C1 segment of cervical spinal cord (tissue), 14 donors: Measurements from ENCODE around the gene ATAT1.

Experiments used
- DNase-seq, 14 donors: peaks; one replicate each; lab custom pipeline; 2025; lab: John Stamatoyannopoulos, UW

ATAT1 gene

DNA sequence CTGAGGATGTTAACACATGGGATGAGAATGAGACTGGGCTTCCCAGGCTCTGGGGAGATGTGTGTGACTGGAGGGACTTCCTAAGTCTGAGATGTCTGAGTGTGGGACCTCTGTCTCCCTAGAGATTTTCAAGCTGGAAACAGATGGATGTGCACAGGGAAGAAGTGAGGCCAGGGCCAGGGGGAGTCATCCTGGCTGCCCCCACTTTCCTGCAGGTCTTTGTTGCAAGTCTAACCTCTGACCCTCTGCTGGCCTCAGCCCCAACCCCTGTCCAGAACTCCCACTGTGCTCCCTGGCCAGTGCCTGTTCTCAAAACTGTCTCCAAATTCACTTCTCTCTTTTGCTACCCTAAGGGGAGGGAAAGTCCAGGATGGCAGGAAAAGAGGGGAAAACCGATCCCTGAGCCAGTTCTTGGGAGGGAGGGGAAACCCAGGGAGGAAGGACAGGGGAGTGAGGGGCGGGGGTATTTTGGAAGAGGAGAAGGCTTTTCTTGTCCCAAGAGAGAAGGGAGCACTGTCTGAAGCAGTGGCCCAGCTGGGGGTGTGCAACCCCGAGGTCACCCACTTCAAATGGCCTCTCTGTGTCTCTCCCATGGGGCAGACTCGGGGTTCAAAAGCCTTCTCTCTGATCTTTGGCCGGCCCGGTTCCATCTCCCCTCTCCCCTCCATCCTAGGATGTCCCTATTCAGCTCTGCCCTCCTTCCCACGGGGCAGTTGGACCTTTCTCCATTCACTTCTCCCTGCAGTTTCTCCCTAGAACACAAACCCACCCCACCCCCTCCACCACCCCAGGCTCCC lies 56.7 kb downstream of the ATAT1 start:
- peak in 2 of 14 donors; percentile 18 to 25 for DNase-seq

DNA sequence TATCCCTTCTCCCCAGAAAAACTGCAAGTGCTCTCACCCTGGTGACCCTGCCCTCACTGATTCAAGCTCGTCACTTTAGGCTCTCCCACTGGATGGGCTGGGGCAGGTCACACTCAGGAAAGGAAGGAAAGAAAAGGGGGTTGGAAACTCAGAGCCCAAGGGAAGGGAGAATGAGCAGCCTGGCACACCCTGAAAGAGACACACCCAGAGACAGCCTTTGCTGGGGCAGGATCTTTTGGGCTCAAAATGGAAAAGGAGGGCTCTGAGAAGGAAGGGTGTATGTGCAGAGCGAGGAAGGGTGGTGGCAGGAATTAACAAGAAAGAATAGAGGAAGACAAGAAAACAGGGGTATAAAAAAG lies 57.3 kb downstream of the ATAT1 start:
- no peak for DNase-seq

DNA sequence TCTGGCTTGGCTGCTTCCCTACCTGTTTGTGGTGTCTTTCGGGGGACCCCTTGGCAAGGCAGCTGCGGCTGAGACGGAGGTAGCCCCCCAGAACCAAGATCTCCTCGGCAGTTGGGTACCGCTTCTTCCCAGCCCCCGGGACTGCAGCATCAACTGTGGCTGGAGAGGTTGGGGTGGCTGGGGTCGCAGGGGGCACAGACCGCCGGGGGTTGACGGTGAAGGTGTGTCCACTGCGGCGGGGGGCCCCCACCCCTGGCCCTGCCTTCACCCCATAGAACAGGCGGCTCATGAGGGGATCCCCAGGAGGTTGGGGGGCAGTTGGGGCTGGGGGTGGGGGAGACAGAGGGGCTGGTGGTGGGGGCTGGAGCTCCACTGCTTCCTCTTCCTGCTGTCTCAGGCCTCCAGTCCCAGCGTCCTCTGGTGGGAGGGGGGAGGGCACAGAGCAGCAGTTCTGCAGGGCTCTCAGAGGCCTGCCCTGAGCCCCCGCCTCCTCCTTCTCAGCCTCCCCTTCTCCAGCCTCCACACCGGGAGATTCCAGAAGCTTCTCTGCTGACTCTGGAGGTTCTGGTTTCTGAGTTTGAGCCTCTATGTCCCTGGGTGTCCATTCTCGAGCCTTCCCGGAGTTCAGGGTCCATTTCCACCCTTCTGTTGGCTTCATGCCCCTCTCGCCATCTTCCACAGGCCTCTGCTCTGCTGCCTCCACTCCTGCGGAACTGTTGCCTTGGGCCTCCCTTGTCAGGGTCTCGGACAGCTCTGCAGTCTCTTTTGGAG lies 57.9 kb downstream of the ATAT1 start:
- DNase-seq, result peak in 5 of 14 donors; percentile 6 to 56 (median 22)

GRCh38 chr6:30685157-30686008 lies 58.7 kb downstream of the ATAT1 start:
- no peak for DNase-seq

DNA sequence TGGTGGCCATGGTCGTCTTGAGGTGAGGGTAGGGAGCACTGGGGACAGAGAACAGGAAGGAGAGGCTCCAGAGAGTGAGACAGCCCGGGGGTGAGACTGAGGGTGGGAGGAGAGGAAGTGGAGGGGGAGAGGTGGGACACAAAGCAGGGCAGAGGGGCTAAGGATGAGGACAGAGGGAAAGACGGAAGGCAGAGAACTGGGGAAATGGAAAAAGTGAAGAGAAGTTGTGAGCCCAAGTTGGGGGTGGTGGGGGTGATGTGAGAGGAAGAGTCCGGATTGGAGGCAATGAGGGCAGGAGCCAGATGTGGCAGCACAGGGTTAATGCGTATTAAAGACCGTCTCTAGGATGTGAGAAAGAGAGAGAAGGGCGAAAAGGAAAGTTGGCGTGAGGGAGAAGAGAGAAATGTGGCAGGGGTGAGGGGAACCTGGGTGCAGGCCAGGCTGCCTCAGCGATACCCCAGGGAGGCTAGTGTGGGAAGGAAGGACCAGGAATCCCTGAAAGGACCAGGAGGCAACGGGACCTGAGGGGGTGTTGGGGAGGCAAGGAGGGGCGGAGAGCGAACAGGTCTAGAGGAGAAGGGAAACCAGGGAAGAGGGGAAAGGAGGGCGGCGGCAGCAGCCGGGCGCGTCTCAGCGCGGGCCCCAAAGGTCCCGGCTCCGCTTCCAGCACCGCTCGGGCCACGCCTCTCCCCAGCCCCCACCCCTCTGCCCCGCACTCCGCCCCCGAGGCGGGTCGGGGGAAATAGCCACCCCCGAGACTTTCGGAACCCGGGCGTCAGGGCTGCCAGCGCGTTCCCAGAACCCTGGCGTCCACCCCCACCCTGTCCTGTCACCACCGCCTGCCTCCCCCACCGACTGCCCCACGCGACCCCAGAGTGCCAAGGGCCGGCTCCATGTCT lies 59.6 kb downstream of the ATAT1 start, which contains the start of gene PPP1R18:
TSS of gene PPP1R18 (minus strand) at position 637 of the 899 bp plus-strand sequence. CDS start at position 10, 627 bp downstream.
- DNase-seq, result peak in 10 of 14 donors; percentile 25 to 82 (median 62)

- peak in 12 of 14 donors; percentile 27 to 88 (median 62) for DNase-seq
These were observed 60.4 kb downstream of the ATAT1 start for GRCh38 chr6:30686908-30687658.

DNA sequence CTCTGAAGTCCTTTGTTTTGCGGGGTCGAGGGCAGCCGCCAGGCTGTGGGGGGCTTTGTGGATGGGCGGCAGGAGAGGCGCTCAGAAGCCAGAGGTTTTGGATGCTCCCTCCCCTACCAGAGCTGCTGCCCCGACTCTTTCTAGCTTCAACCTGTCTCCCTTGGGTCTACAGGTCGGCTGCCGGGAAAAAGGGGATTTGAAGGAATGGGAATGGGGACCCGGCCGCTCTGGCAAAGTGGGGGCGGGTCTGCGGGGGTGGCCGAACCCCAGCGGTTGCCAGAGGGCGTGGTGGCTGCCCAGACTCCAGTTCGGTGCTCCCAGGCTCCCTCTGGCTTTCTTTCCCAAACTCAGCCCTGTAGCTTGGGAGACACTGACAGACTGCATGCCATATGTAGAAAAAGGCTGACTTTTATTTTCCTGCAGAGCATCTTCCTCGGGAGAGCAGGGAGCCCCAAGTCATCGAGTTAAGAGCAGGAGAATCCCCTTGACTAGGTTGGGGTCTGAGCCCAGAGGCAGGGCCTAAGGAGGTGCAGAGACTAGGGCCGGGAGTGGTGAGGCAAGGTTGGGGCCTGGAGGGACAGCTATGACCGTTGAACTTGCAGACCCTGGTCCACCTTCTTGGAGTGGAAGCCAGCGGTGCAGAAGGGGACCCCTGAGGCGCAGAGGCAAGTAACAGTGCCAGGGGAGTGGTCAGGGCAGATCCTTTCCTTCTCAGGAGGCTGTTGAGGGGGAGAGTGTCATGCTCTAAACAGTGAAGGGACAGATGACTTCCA lies 61.2 kb downstream of the ATAT1 start:
- peak in 1 of 14 donors; percentile 68 for DNase-seq

DNA sequence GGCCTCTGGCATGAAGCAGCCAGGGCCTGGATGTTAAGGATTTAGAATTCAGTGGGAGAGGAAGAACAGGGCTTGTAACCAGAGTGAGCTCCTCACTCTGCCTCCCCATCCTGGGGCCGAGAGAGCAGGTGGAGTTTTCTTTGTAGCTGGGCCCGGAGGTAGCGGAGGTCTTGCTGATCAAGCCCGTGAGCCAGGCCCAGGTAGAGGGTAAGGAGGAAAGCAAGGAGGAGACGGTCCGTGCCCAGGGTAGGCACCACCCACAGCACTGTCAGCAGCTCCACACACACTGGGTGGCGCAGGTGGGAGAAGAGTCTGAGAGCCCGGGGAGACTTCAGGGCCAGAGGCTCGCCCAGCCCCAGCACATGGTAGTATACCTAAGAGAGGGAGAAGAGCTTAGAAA lies 61.9 kb downstream of the ATAT1 start:
- DNase-seq, result no peak

DNA sequence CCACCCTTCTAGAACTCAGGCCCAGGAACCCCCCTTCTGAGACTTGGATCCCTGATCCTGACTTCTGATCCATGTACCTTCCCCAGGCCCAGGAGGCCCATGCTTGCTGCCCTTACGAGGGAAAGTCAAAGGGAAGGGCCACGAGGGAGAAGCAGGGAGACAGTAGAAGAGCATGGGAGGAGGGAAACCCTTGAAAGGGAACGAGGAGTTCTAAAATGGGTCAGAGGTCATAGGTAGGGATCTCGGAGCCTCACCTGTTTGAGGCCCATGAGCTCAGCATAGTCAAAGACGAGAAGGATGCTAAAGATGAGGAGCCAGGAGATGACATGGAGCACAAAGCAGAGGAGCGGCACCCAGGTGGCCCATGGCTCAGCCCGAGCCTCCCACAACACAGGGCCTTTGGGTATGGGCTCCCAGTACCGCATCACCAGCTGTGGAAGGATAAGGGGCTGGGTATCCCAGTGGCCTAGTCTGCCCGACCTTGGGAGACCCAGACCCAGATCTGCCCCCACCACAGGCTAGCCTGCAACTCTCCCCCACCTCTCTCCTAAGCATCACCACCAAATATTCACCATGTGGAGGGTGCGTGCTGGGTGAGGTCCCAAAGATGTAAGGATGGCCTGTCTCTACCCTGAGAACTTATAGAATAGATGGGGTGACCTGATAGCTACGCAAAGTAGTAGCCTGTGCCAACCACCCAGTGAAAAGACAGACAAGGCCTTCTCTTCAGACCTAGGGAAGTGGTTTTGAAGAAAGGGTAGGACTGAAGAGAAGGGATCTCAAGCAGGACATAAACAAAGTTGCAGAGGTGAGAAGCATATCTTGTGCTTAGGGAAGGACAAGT lies 62.6 kb downstream of the ATAT1 start:
- DNase-seq, result no peak

GRCh38 chr6:30689985-30690384 lies 63.3 kb downstream of the ATAT1 start:
- DNase-seq, result no peak

DNA sequence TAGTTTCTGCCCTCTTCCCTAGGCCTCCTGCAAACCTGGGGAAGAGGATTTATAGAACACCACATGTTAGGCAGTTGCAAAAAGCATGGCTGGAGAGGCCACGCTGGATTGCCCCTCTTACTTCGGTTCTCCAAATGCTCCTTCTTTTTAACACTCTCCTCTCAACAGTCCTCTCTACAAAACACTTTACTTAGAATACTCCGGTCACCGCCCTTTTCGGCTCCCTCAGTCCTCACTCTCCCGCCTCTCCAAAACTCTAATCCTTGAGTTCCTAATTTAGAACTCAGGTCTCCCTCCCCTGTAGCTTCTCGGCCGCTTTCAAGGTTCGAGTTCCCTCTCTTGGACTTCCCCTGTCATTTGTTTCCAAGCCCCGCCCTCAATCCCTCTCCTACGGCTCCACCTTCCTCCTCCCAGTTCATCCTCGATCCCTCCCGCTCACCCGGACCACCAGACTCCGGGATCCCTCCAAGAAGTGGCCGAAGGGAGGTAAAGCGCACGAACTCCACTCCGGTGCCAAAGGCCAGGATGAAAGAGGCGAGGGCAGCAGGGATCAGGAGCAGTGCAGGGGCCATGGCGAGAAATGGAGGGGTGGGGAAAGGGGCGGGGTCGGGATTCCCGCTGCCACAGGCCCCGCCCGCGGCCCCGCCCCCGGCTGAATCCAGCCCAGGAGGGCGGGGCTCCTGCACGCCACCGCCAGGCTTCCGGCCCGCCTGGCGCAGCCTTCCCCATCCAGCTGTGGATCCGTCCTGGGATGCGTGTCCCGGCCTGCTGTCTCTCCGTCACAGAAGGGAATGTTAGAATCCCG lies 63.9 kb downstream of the ATAT1 start, which contains the start of gene NRM:
TSS of gene NRM (minus strand) at position 582 of the 805 bp plus-strand sequence. CDS start at position 572, 10 bp downstream.
- peak in 12 of 14 donors; percentile 48 to 94 (median 76) for DNase-seq

DNA sequence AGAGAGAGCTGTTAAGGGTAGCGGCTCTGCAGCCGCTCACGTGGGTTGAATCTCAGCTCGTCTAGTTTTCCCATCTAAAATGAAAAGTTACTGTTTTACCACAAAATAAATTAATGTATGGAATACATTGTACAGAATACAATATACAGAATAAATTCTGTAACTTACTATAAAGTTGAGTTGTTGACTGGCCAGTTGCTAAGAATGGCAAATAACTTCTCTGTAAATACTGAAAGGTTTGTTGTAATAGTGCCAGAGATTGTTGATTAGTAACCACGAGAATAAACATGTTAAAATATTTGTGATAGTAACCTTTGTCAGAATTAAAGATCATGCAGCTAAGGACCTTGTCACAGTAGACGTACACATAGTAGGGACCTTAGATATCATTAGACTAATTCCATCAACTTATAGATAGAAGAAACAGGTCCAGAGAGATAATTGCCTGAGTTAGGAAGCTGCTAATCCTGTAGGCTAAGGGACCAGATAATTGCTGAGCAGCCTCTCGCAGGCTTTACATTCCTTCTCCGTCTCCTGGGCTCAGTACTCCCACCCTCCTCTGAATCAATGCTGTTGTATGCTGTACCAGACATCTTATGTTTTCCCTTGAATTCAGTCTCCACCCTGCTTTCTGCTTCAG lies 64.7 kb downstream of the ATAT1 start:
- no peak for DNase-seq
